HG02642 (cell line): ENCODE data around the gene NXN.
"Not testable (repeated sequence)": the region's sequence is repeated elsewhere in the genome, so short reads cannot be mapped to it uniquely, and the experiment has no call there.

Experiments
- ATAC-seq: cut with Tn5 transposase; IDR thresholded peaks from one replicate; pipeline ENCODE4 v1.9.1; 2021; ENCODE audit warnings: mild to moderate bottlenecking; ENCODE audit not compliant: unreplicated experiment, poor library complexity

Gene NXN

DNA sequence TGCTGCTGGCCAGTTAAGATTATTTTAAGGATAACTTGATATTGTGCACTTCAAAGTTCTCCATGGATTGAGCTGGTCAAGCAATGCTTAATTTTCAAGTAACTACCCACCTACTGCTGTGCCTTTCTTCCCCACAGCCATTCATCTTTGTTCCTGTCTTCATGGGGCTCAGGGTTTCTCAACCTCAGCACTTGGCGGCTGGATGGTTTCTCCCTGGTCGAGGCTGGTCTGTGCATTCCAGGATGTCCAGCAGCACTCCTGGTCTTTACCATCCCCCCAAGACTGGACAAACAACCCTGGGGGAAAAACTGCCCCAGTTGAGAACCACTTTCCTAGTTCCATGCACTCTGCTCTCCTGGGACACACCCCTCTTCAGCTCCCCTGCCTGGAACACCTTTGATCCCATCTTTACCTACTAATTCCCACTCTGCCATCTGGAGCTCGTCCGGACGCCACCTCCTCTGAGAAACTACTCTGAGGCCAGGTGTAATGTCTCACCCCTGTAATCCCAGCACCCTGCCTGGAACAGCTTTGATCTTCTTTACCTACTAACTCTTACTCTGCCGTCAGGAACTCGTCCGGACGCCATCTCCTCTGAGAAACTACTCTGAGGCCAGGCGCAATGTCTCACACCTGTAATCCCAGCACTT is 81.5 kb downstream of the NXN start:
- ATAC-seq = no peak

DNA sequence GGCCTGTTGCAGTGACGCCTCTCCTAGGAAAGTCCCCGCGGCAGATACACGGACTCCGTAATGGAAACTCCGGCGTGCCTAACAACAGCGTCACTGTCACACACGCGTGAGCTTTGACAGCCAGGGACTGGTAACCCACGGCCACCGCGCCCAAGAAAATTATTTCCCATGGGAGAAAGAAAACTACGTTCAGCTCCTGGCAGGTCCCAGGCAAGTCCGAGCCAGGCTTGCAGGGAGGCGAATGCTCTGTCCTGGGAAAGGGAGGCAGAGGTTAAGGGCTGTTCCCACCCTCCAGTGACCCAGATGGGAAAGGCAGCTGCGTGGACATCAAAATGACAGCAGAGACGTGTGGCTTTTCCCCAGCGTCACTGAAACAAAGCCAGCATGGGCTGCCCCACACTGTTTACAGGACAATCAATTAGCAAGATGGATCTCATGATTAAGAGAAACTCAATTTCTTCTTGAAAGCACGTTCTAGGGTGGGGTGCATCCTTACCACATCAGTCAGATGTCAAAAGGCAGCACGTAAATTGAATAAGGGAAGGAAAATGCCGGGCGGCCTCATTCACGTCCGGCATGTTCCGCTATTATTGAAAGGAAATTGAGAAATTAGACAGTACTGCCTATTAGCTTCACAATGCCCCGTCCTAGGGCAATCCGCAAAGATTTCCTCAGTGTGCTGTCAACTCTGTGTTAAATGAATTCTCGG is 82.5 kb downstream of the NXN start:
- ATAC-seq = no peak

DNA sequence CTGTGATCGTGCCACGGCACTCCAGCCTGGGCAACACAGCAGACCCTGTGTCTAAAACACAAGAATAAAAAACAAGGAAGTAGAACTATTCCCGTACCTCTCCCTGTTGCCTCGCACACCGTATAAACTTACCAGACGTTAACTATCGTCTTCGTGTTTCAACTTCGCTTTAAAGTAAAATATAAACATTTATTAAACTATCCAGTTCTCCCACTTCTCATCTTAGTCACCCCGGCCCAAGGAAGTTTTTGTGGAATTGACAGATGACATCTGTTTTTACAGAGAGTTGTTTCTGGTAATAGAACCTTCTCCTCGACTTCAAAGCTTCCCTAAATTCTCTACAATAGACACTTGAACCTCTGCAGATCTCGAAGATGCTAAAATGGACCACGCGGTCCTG is 83.1 kb downstream of the NXN start:
- ATAC-seq = no peak

DNA sequence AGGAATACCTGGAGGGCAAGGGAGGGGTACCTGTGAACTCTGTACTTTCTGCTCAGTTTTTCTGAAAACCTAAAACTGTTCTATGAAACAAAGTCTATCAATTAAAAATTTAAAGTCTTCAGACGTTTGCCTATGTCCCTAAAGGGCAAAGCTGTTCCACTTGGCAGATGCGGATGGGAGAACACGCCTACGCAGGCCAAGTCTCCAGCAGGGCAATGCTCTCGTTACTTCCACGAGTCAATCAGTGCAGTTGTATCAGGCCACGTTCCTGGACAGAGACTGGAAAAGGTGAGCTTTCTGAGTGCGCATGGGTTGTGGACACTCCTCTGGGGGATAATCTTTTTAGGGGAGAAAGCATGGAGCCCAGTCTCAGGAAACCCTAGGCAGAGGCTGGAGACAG is 86.6 kb downstream of the NXN start:
- ATAC-seq = no peak

DNA sequence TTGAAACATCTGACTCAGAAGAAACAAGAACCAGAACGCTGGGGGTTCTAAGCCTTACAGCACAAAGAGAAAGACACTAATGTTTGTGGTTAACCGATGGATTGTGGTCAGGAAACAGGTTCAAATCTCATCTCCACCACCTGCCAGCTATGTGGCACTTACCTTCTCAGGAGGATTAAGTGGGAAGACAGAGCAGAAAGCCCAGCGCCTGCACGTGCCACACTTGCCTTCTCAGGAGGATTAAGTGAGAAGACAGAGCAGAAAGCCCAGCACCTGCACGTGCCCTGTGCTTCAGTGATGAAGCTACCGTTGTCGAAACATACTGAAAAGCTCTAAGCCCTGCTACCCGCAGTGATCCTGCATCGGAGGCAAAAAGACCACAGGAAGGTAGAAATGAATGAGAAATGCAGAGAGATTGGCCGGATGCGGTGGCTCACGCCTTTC is 90.6 kb downstream of the NXN start:
- ATAC-seq = no peak

DNA sequence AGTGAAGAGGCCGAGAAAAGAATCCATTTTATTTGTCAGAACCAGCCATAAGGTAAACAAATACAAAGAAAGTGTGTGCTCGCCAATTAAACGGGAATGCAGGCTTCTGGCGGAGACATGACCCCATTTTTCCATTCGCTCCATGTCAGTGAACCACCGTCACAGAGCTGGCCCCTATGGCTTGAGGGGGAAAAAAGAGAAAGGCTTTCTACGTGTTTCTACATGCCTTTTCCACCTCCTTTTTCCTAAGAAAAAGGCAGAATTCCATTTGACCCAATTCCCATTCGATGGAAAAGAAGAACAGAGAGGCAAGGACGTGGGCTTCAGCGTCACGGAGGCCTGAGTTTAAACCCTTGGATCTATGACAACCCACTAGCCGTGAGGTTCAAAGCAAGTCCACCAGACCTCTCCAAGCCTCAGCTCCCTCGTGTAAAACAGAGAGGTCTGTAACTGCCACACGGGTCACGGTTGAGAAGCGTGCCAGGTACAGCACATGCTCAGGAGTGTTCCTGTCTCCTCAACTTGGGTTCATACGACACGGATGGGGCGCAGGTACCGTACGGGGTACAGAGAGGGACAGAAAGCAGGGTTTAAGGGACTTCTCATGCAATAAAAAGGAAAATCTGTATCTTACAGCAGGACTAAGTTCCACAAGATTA is 91.9 kb downstream of the NXN start:
- ATAC-seq = no peak

DNA sequence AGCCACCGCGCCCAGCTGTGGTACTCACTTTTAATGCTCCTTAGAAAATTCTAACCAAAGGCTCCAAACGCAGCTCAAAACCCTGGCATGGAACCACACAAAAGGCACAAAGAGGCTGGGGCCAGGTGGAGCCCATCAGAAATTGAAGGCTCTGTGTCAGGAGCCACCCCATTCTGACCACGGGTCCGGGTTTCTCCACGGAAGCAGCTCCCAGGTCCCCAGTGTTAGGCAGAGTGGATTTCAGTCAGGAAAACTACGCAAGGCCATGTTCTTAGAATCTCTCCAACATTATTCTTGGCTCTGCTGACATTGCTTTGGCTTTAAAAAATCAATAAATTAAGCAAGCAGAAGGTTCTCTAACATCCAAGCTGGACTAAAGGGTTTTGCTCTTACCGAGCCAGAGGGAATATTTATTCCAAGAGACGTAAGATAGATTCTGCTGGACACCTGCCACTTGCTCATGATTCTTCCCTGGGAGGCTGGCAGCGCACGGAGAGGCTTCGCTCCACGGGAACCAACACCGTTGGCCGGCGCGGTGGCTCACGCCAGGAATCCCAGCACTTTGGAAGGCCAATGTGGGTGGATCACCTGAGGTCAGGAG is 93.5 kb downstream of the NXN start:
- ATAC-seq = no peak

DNA sequence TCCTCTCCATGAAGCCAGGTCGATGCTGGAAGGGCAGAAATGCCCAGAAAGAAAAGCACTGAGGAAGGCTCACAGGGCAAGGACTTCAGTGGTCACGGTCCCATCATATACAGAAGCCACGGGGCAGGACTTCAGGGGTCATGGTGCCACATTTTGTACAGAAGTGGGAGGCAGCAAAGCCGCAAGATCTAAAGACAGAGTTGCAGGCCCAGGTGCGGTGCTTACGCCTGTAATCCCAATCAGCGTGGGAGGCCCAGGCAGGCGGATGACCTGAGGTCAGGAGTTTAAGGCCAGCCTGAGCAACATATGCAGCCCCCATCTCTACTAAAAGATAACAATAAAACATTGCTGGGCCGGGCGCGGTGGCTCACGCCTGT is 96.0 kb downstream of the NXN start:
- no peak for ATAC-seq

DNA sequence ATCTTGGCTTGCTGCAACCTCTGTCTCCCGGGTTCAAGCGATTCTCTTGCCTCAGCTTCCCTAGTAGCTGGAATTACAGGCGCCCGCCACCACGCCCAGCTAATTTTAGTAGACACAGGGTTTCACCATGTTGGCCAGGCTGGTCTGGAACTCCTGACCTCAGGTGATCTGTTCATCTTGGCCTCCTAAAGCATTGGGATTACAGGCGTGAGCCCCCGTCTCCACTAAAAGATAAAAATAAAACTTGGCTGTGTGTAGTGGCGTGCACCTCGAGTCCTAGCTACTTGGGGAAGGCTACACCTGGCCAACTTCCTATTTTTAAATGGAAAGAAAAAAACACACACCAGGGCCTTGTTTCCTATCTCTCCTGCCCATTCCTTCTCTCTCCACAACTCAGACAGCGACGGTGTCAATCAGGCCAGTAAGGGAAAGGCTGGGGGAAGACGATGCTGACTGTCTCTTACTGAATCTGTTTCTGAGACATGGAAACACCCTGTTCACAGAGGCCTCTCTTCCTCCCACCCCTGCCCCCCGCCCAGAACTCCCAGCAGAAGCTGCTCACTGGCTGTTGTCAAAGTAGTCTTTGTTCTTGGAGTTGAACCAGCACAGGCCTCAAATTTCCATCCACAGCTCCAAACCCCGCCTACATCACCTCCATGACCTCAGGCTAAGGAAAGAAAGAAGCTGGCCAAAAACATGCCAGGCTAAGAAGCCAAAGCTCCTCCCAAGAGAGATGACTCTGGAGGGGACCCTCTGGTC is 96.6 kb downstream of the NXN start:
- ATAC-seq = no peak

DNA sequence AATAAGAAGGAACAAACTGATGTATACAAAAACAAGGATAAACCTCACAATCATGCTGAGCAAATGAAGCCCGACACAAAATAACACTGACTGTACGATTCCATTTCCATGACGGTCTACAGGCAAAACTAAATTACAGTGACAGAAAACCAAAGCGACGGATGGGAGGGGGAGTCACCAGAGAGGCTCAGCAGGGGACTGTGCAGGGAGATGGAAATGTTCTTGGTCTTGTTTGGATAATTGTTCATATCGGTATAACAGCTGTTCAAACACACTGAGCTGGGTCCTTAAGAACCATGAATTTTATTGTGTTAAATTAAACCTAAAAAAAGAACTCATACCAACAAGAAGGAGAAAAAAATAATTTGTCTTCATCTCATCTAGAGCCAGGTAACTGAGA is 97.8 kb downstream of the NXN start:
- no peak for ATAC-seq

DNA sequence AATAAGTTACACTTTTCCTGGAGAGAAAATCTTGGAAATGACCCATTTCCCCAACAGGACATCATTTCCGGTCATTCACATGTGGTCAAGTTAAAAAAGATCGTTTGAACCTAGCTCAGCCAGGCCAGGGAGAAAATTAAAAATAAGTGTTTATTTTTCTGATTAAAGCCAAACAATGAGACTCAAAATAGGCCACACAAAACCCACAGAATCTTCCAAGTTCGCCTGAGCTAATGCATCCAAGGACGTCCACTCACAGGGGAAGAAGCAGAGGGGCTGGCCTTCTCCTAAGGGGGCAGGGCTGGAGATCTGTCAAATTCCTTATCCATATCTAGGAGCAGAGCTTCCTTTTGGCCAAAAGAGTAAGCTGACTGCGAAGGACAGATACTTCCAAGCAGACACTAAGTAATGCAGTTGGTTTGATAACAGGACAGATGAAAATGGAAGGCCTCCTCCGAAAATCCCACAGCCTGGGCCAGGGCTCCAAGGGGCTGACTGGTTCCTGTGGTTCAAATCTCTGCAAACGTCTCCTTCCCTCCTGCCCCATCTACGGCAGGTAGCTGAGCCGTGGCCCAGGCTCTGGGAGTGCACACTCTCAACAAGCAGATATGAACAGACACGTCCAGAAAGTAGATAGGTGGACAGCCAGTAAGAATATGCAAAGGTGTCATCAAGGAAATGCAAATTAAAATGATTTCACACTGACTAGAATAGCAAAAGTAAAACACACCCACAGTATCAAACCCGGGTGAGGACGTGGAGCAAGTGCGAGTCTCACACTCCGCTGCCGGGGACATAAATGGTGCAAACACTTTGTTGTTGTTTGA is 98.9 kb downstream of the NXN start:
- ATAC-seq = no peak

DNA sequence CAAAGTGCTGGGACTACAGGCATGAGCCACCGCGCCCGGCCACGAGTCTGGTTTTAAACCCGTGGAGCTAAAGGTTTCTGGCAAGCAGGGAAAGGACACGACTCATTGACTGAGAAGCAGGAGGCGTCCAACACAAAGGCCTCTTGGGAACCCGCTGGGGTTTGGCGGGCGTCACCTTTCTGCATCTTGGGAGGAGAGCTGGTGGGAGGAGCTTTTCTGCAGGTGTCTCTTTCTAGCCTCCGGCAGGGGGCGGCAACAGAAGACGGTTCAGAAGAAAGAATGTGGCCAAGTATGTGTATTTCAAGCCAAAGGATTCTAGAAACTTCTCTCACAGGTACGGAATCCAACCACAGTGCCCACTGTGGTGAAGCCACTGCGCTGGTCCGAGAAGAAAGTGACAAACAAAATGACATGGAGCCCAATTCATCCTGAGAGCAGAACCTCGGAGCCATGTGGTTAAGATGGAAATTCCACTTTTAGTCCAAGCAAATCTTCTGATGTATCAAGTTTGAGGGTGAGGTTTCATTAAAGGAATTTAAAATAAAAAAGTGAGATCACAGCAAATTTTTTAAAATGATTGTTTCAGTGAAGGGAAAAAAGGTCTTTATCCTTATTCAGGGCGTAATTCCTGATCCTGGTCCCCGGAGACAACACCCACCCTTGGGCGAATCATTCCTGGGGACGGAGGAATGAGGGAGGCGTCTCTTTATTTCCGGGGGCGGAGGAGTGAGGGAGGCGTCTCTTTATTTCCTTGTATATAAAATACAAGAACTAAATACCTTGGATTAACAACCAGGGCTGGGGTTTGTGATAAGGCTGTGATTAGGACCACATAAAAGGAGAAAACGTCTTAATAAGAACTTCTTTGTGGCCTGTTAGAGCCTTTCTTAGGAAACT is 99.8 kb downstream of the NXN start:
- no peak for ATAC-seq

DNA sequence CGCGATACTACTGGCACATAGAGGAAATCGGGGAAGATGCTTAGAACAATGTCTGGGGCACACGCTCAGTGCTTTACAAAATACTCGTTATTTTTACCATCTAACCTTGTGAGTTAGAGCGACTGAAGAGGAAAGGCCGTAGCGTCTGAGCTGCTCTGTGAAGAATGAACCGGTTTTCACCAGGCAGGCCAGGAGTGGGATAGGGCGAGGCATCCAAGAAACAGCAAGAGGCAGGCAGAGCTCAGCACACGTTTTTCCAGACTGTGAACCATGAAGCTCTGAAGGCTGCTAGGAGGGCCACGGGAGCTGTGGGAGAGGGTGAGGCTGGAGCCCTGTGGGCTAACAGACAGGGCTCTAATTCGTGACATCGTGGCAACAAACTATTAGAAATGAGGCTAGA is 101.9 kb downstream of the NXN start:
- ATAC-seq = no peak

DNA sequence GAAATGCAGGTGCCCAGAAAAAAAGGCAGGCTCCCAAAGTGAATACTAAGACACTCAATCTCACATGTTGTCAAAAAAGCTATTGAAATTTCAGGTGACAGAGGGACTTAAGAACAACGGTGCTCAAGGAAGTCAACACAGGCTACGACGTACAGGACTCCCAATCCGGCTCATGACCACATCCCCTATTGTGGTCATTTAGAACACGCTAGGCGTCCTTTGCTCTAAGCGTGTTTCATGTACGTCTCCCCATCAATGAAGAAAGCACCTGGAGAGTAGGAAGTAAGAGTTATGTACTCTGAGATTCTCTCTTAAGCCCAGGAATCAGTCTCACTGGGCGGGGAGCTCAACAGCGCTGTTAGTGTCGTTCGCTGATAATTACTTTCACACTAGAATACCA is 103.3 kb downstream of the NXN start:
- no peak for ATAC-seq

DNA sequence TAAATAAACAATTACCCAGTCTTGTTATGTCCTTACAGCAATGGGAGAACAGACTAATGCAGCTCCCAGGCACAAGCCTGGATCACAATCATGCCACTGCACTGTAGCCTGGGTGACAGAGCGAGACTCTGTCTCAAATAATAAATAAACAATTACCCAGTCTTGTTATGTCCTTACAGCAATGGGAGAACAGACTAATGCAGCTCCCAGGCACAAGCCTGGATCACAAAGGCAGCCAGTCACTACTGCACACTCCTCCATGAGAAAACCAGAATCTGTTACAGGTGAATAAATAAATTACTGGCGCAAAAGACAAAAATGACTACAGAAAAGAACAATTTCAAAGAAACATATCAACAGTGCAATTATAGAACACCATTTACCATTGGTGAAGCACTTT is 105.0 kb downstream of the NXN start:
- ATAC-seq = not testable (repeated sequence)

DNA sequence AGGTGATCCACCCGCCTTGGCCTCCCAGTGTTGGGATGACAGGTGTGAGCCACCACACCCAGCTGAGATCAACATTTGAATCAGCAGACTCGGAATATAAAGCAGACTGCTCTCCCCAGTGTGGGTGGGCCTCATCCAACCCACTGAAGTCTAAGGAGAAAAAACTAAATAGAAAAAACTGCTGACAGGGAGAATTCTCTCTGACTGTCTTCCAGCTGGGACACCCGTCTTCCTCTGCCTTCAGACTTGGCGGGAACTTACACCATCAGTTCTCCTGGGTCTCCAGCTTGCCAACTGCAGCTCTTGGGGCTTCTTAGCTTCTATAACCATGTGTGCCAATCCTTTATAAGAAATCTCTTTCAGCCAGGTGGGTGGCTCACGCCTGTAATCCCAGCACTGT is 106.7 kb downstream of the NXN start:
- ATAC-seq = no peak

DNA sequence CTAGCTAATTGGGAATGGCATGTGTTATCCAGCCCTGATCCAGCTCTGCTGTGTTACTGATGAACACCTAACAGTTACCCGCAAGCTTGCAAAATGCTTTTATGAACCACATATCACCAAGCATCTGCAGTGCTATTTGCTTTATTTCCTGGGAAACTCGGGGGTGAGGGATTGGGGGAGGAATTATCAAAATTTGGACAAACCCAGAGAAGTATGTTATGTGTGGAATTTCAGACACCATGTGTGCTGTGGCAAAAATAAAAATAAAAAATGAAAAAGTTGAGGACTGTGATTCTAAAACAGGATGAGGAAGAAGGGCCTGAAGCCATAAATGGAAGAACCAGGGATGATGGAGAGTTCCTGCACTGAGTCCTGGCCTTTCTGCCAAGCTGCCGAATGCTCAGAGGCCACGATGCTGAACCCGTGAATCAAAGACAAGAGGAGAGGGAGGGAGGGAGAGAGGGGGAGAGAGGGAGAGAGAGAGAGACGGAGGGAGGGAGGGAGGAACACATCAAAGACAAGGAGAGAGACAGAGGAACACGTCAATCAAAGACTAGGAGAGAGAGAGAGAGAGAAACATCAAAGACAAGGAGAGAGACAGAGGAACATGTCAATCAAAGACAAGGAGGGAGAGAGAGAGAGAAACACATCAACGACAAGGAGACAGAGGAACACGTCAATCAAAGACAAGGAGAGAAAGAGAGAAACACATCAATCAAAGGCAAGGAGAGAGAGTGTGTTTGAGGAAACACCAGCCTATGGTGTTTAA is 107.6 kb downstream of the NXN start:
- ATAC-seq = no peak
